Measurements from ENCODE around the gene DNAH17.

Gene DNAH17

GRCh38 chr17:78619334-78619733 lies 42.1 kb upstream of the DNAH17 start:
- Histone ChIP-seq H3K4me3 (no peak overlapping the region), H3K27ac (no peak overlapping the region)
- no peak for TF ChIP-seq CTCF (IDR thresholded peaks at IDR 0.05)
- no peak for DNase-seq (ENCODE audit: low spot score)

GRCh38 chr17:78618264-78619066 lies 41.3 kb upstream of the DNAH17 start:
- TF ChIP-seq CTCF (IDR thresholded peaks at IDR 0.05) = no peak
- no peak for DNase-seq (ENCODE audit: low spot score)
- Histone ChIP-seq H3K27ac (peak overlapping the region in 1 of 2 donors; percentile 78), H3K4me3 (no peak overlapping the region)

- DNase-seq (ENCODE audit: low spot score) = no peak
- no peak for TF ChIP-seq CTCF (IDR thresholded peaks at IDR 0.05)
- Histone ChIP-seq H3K4me3 (no peak overlapping the region), H3K27ac (peak overlapping the region in 1 of 2 donors; percentile 78)
These were observed 40.4 kb upstream of the DNAH17 start for GRCh38 chr17:78617511-78618061.

- no peak for DNase-seq (ENCODE audit: low spot score)
- no peak for TF ChIP-seq CTCF (IDR thresholded peaks at IDR 0.05)
- H3K4me3 ChIP-seq = no peak overlapping the region
- H3K27ac ChIP-seq = peak overlapping the region in 1 of 2 donors; percentile 78
These were observed 39.8 kb upstream of the DNAH17 start for GRCh38 chr17:78616946-78617345.

- Histone ChIP-seq H3K27ac (no peak overlapping the region), H3K4me3 (no peak overlapping the region)
- no peak for TF ChIP-seq CTCF (IDR thresholded peaks at IDR 0.05)
- no peak for DNase-seq (ENCODE audit: low spot score)
These were observed 38.4 kb upstream of the DNAH17 start for GRCh38 chr17:78615631-78616030.

GRCh38 chr17:78613416-78613815 lies 36.2 kb upstream of the DNAH17 start:
- no peak for DNase-seq (ENCODE audit: low spot score)

More at GRCh38 chr17:78613416-78613815, 36.2 kb upstream of the DNAH17 start:
- no peak overlapping the region for H3K4me3 ChIP-seq
- H3K27ac ChIP-seq = no peak overlapping the region
- TF ChIP-seq CTCF (IDR thresholded peaks at IDR 0.05) = no peak
